Testis (tissue), 2 donors: ENCODE results near the gene CMYA5.

ENCODE experiments used
- CTCF ChIP-seq, 3 experiments: fragments of 450-650 bp in 2 of 3; fragments of 200-600 bp in 1 of 3; sonication (generic) in 1 of 3; IDR thresholded peaks; one replicate each; pipeline ENCODE4 v1.5.1; 2016 to 2019; ENCODE audit warnings: antibody characterized with exemption in 3 of 3, mild to moderate bottlenecking in 2 of 3, moderate library complexity in 1 of 3
- POLR2A ChIP-seq: fragments of 450-650 bp; IDR thresholded peaks from one replicate; pipeline ENCODE4 v1.6.1; 2017; ENCODE audit warnings: antibody characterized with exemption, mild to moderate bottlenecking, moderate library complexity

DNA sequence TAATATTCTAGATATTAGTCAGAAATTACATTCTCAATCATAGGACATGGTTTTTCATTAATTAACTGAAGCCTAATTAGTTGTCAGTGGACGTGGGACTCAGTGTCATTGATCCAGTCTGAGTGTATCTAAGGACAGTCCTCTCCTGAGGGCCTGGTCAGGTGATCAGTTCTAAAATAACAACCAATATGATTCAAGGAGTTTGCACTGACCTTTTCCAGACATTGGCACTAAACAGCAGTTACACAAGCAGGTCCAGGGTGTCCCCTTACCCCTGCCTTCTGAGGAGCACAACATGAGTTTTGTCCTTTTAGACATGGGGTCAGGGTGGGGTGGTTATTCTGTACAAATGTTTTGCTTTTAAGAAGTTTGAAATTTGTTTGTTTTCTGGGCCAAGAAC is 97.8 kb downstream of the CMYA5 start:
- TF ChIP-seq CTCF (IDR thresholded peaks at IDR 0.05) (no peak), POLR2A (no peak)
